GM18858 (cell line): ENCODE data around the gene NBPF20.
"Not testable (repeated sequence)": the region's sequence is repeated elsewhere in the genome, so short reads cannot be mapped to it uniquely, and the experiment has no call there.

ENCODE experiments used
- ATAC-seq: cut with Tn5 transposase; IDR thresholded peaks from one replicate; pipeline ENCODE4 v1.9.1; 2021; ENCODE audit not compliant: unreplicated experiment

The NBPF20 gene

DNA sequence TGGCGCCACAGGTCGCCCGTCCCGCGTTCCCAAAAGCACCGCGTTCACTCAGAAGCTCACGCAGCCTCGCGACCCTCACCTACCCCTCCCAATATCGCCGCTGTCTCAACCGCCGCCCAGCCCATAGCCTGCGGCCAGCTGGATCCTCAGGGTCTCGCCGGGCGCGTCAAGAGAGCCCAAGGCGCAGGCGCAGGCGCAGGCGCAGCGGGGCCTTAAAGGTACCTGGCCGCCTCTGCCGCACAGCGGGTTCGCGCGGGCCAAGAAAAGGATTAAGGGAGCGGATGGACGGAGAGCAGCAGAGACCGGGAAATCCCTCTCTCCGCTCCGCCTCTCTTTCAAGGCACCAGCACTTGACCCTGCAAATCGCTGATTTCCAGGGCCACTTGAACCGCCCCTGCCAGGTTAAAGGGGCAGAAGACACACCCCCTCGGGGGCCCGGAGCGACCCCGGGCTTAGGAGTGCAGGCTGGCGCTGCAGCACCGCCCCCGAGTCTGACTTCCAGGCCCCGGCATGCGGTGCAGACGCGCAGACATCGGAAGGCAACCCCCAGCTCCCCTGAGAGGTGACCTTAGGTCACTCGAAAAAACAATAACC lies at the start of gene NBPF20:
Gene NBPF20, minus strand, starts transcription at position 168 of the 594 bp plus-strand sequence. CDS start 20,331 bp downstream, outside the sequence.
- peak; percentile 66 for ATAC-seq

DNA sequence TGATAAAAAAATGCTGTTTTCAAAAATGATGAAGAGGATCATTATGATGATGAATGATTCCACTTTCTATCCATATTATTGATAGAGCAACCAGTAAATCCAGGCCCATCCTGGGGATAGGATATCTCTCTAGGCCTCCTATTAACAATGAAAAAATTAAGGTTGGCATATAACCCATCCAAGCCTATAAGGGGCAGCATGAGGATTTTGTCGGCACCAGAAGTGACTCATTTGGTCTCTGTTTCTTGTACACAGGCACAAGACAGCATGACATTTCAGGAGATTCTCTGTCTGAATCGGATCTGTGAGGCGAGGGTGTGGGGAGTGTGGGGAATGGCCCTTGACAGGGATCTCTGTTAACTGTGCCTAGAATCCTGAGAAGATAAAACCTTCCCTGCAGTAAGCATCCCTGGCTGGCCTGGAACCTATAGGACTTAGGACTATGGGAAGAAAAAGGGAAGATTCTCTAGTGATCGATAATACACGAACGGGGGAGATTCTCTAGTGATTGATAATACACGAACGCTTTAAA lies 49.5 kb upstream of the NBPF20 start:
- not testable (repeated sequence) for ATAC-seq

DNA sequence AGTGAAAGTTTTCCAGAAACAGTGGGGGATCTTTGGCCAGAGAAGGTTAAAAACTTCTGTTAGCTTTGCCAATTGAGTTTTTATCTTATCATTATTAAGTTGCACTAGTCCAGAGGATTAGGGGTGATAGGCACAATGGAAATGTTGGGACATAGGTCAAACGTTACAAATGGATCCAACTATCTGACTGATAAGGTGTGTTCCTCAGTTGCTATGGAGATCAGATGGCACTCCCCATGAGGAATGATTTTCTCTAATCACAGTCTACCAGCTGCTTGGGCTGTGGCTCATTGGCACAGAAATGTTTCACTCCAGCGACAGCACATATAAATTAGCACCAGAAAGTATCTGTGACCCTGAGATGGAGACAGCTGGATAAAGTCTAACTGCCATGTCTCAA lies 47.3 kb upstream of the NBPF20 start:
- not testable (repeated sequence) for ATAC-seq

DNA sequence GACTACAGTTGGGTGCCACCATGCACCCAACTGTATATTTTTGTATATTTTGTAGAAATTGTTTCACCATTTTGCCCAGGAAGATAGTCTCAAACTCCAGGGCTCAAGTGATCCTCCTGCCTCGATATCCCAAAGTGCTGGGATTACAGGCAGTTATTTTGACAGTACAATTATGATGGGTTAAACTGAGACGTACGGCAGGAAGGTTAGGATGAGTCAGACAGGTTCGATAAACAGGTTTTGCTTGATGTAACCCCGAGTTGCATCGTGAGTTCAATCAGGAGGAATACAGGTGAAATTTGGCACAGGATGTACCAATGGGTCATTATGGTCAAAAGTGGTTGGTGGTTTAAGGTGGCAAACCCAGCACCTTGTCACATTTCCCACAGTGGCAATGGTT lies 46.0 kb upstream of the NBPF20 start:
- not testable (repeated sequence) for ATAC-seq

DNA sequence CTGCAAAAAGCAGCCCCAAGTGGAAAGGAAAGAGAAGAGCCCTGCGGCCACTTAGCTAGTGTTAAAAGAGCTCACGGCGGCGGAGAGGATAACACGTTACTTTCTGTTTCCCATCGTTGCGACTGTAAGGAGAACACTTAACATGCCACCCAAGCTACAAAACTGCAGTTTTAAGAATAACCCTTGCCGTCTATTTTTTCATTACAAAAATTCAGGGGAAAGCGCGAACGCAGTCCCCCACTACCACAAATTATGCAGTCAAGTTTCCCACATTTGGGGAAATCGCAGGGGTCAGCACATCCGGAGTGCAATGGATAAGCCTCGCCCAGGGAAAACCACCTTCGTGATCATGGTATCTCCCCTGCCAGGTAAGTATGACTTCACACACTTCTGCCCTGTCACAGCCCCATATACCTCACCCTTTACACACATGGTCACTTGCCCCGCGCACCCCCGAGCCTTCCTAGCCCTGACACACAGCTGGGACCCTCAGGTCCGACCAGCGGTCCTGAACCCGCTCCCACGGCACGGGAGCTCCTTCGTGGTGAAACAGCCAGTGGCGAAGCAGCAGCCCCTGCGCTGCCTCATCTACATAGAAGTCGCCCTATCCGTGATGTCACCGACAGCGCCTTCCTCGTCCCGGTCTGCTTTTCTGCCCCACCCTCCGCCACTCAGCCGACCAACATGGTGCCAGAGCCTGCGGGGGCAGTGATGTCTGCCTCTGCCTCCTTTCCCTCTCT lies 40.2 kb upstream of the NBPF20 start:
- ATAC-seq: peak; percentile 89

- ATAC-seq: not testable (repeated sequence)
These were observed 39.4 kb upstream of the NBPF20 start for GRCh38 chr1:145464708-145465336.

GRCh38 chr1:145464017-145464416 lies 38.6 kb upstream of the NBPF20 start:
- ATAC-seq: not testable (repeated sequence)

DNA sequence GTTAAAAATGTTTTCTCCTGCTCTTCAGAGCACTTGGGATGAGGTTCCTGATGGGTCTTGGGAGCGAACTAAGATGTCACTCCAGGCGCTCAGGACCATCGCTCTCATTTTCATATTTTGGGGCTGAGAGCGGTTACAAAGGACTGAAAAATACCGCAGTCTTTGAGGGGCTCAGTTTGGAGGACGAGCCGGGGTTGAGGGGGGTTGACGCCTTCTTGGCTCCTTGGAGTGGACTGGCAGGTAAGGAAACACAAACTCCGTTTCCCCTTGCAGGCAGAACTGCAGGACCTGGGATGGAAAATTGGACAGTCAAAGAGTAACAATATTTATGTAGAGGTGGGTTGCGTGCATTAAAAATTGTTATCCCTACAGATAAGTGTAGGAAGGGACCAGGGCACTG lies 35.3 kb upstream of the NBPF20 start:
- not testable (repeated sequence) for ATAC-seq

GRCh38 chr1:145460048-145460447 lies 34.6 kb upstream of the NBPF20 start:
- ATAC-seq: not testable (repeated sequence)

DNA sequence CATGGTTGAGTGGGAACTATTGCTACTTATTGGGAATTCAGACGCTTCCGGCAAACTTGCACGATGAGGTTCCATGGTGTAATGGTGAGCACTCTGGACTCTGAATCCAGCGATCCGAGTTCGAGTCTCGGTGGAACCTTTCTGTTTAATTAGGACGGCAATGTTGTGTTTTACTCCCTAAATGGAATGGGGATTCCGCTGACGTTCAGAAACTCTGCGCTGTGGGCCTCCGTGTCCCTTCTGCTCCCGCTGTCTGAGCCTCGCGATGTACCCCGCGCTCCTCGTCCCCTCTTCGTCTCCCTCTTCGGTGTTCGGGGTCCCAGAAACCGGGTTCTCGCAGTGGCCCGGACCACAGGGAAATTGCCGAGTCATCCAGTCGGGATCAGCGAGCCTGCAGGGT lies 34.2 kb upstream of the NBPF20 start:
- ATAC-seq: not testable (repeated sequence)

DNA sequence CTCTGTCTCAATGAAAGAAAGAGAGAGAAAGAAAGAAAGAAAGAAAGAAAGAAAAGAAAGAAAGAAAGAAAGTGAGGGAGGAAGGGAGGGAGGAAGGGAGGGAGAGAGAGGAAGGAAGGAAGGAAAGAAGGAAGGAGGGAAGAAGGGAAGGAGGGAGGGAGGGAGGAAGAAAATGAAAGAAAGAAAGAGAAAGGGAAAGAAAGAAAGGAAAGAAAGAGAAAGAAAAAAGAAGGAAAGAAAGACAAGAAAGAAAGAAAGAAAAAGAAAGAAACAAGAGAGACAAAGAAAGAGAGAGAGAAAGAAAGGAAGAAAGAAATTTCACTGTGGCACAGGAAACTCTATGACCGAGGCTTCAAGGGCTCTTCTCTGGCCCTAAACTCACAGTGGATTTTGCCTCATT lies 33.7 kb upstream of the NBPF20 start:
- not testable (repeated sequence) for ATAC-seq

GRCh38 chr1:145454824-145455177 lies 29.4 kb upstream of the NBPF20 start:
- ATAC-seq: not testable (repeated sequence)

GRCh38 chr1:145453873-145454823 lies 28.7 kb upstream of the NBPF20 start:
- ATAC-seq: not testable (repeated sequence)

- not testable (repeated sequence) for ATAC-seq
These were observed 27.1 kb upstream of the NBPF20 start for GRCh38 chr1:145452506-145452905.

DNA sequence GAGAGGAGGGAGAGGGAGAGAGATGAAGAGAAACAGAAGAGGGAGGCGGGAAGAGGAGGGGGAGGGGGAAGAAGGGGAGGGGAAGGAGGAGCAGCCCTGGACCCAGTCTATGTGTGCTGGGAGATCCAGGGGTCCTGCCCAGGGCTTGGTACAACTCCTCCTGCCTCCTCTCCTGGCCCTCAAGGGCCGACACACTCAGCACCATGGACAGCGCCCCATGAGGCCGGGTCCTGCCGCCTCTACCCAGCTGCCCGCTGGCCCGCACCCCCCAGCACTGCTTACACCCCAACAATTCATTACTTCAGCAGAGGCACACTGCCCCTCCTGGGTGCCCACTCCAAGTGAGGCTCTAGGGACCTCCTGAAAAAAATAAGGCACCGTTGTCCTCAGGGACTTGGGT lies 26.5 kb upstream of the NBPF20 start:
- not testable (repeated sequence) for ATAC-seq

DNA sequence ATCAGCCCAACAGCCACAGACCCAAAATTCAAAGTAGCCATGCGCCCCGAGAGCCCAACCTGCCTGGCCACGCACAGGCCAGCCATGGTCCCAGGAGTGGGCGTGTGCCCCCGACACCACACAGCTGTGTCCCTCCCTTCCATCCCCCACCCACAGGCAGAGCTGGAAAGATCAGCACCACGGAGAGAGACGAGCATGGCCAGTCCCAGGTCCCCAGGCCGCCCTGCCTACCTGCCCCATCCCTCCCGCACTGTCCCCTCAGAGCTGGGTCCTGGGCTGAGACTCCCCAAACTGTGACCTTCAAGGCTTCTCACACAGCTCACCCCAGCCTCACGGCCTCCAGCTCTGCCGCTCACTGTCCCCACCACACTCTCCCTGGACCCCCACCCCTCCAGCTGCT lies 19.8 kb upstream of the NBPF20 start:
- not testable (repeated sequence) for ATAC-seq

DNA sequence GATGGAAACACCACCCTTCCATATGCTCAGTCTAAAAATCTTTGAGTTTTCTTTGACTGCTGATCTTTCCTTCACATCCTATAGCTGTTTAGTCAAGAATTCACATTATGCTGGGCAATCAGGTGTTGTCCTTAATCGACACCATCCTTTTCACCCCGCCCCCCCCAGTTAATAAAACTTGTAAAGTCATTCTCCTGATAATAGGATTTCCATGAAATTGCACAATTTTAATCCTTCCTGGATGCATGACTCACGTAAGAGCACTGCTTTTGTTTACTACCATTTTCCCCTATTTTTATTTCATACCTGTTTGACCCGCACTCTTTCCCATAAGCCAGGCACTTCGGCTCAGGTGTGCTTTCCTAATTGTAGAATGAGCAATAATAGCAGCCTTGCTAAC lies 16.9 kb upstream of the NBPF20 start:
- ATAC-seq: not testable (repeated sequence)

- not testable (repeated sequence) for ATAC-seq
These were observed 6.2 kb upstream of the NBPF20 start for GRCh38 chr1:145431363-145432256.

- ATAC-seq: not testable (repeated sequence)
These were observed 5.4 kb upstream of the NBPF20 start for GRCh38 chr1:145430830-145431229.

GRCh38 chr1:145429329-145429728 lies 3.9 kb upstream of the NBPF20 start:
- ATAC-seq: not testable (repeated sequence)
